Measurements from ENCODE around the gene MATR3. TPM values are rescaled to one million over a fixed set of nuclear protein-coding genes. Genes with fewer than 3 reads are reported as not detected.

MATR3 gene, protein sequence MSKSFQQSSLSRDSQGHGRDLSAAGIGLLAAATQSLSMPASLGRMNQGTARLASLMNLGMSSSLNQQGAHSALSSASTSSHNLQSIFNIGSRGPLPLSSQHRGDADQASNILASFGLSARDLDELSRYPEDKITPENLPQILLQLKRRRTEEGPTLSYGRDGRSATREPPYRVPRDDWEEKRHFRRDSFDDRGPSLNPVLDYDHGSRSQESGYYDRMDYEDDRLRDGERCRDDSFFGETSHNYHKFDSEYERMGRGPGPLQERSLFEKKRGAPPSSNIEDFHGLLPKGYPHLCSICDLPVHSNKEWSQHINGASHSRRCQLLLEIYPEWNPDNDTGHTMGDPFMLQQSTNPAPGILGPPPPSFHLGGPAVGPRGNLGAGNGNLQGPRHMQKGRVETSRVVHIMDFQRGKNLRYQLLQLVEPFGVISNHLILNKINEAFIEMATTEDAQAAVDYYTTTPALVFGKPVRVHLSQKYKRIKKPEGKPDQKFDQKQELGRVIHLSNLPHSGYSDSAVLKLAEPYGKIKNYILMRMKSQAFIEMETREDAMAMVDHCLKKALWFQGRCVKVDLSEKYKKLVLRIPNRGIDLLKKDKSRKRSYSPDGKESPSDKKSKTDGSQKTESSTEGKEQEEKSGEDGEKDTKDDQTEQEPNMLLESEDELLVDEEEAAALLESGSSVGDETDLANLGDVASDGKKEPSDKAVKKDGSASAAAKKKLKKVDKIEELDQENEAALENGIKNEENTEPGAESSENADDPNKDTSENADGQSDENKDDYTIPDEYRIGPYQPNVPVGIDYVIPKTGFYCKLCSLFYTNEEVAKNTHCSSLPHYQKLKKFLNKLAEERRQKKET
- 270 and 332 TPM in 2 replicates for total RNA-seq

DNA sequence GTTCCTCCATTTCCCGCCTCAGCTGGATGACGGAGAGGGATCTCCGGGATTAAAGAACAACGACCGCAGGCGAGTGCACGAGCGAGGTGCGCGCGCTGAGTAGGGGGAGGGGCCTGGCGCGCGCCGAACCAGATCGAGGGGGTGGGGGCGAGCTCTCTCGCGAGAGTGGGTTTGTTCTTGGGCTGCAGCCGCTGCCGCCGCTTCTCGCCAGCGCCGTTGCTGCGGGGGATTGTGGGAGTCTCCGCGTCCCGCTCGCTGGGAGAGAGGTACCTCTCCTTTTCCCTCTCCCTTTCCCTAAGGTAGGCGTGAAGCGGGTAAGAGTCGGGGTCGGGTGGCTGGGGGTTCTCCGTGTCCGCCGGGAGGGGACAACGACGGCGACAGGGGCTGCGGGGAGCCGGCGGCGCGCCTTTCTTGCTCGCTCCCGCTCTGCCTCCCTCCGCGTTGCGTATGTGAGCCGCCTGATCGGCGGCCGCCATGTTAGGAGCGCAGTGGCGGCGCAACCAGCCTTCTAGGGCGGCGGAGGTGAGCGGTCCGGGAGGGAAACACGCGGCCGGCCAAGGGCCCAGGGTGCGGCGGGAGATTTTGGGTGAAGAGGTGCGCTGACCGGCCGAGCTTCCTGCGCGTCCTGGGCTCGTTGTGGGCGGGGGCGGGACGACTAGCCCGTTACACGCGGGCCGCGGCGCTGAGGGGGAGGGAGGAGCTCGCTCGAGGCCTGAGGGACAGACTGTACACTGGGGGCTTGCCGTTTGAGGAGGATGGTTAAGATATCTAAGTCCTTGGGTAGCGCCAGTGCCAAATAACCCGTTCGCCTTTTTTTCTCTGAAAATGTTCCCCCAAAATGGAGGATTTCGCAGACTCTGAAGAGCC is at the start of gene MATR3:
Gene MATR3 (plus strand): TSS at position 234 of the 867 bp plus-strand sequence. CDS start 13,676 bp downstream, outside the sequence.

DNA sequence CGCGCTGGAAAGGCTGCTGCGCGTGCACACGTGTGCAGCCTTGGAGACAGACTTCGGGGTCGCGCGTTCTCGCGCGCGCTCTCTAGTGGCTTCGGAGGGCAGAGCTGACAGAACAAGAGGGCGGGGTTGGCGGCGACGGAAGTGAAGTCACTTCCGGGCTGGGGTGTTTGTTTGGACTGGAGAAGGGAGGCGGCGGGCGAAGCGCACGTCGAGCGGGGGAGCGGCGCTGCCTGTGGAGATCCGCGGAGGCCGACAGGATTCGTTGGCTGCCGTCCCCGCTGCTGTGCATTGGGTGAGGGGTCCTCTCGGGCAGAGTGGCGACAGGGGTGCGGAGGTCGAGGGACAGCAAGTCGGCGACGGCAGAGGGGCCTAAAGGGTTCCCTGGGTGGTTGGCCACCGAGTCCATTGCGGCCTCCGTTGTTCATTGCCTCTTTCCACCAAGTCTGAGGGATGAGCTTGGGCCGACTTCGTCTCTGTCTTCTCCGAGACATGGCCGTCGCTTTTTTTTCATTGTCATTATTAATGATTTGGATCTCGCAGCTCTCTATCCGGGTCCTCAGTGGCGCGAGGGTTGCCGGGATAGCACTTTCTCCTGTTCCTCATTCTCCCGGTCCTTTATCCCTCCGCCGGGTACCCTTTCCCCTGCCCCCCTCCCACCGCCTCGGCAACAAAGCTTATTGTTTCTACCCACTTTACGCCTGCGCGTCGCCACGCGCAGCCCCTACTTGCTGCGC is 48.3 kb downstream of the MATR3 start, which contains the start of gene PAIP2:
Gene PAIP2 (plus strand): TSS at position 166 of the 734 bp plus-strand sequence. CDS start 21,931 bp downstream, outside the sequence.

Small RNAs within 50 kb of the gene (small RNA-seq; reads per million reads assigned to genes)
- gene RNA5SP195 (not detected), gene SNORA74A (241 reads per million, percentile 98 among the genes with 10 or more reads in this experiment), gene SNORA74D (40.7 reads per million, percentile 97 among the genes with 10 or more reads in this experiment)

Other genes starting within 250 kb of the MATR3 start
- gene SIL1, start 95.4 kb upstream of the MATR3 start, total RNA-seq = 65.1 and 69.1 TPM in 2 replicates
- gene PAIP2, start 48.1 kb downstream of the MATR3 start, total RNA-seq = 72.5 and 77.1 TPM in 2 replicates
- gene SLC23A1, start 89.6 kb downstream of the MATR3 start, total RNA-seq = not detected in 2 replicates
- not detected in 2 replicates for gene MZB1, start 96.2 kb downstream of the MATR3 start, total RNA-seq
- 0.76 and 0.78 TPM in 2 replicates for gene PROB1, start 101.4 kb downstream of the MATR3 start, total RNA-seq
- gene SPATA24, start 110.3 kb downstream of the MATR3 start, total RNA-seq = 2.3 and 4.1 TPM in 2 replicates
- gene DNAJC18, start 145.8 kb downstream of the MATR3 start, total RNA-seq = 13.4 and 14.2 TPM in 2 replicates
- 0.52 and 1.5 TPM in 2 replicates for gene ECSCR, start 169.0 kb downstream of the MATR3 start, total RNA-seq
- gene SMIM33, start 177.3 kb downstream of the MATR3 start, total RNA-seq = not detected in 2 replicates
- gene STING1, start 189.0 kb downstream of the MATR3 start, total RNA-seq = 85.7 and 90.4 TPM in 2 replicates

Measured in articular chondrocyte of knee joint (primary cell).